HEK293T (cell line): Measurements from ENCODE around the gene DDX19B.
A peak's percentile ranks its signal among the peaks of the same experiment; 100 is the strongest.

Experiments used
- CTCF ChIA-PET: fragments of 350-600 bp; formaldehyde crosslinking; extraction: SDS; loops from one replicate; lab custom pipeline; 2021; ENCODE audit warnings: antibody characterized with exemption, inconsistent platforms; lab: Yijun Ruan, JAX
- POLR2A ChIA-PET: fragments of 350-600 bp; formaldehyde crosslinking; extraction: SDS; loops from one replicate; lab custom pipeline; 2020; ENCODE audit warnings: antibody characterized with exemption, inconsistent platforms; lab: Yijun Ruan, JAX
- DNase-seq: peaks from one replicate; pipeline ENCODE4 v3.0.0; 2012; ENCODE audit warnings: mixed read lengths; ENCODE audit errors: extremely low spot score
- ARNT ChIP-seq: fragments of 450-650 bp; IDR thresholded peaks from 2 replicates; pipeline ENCODE4 v1.6.1; 2017; ENCODE audit warnings: mild to moderate bottlenecking
- BHLHE40 ChIP-seq: fragments of 450-650 bp; IDR thresholded peaks from 2 replicates; pipeline ENCODE4 v1.6.1; 2016; ENCODE audit warnings: mild to moderate bottlenecking, moderate library complexity, borderline replicate concordance
- CTBP1 ChIP-seq: fragments of 450-650 bp; IDR thresholded peaks from 2 replicates; pipeline ENCODE4 v1.6.1; 2016; ENCODE audit warnings: borderline replicate concordance
- ELF4 ChIP-seq: fragments of 450-650 bp; IDR thresholded peaks from 2 replicates; pipeline ENCODE4 v1.6.1; 2017; ENCODE audit warnings: antibody characterized with exemption
- FOXA1 ChIP-seq: fragments of 450-650 bp; IDR thresholded peaks from 2 replicates; pipeline ENCODE4 v1.6.1; 2016; ENCODE audit warnings: mild to moderate bottlenecking
- FOXK2 ChIP-seq: fragments of 450-650 bp; IDR thresholded peaks from 2 replicates; pipeline ENCODE4 v1.6.1; 2016; ENCODE audit warnings: mild to moderate bottlenecking
- FOXM1 ChIP-seq: fragments of 450-650 bp; IDR thresholded peaks from 2 replicates; pipeline ENCODE4 v1.6.1; 2017; ENCODE audit warnings: mild to moderate bottlenecking, borderline replicate concordance
- HDGF ChIP-seq: fragments of 450-650 bp; IDR thresholded peaks from 2 replicates; pipeline ENCODE4 v1.6.1; 2017; ENCODE audit warnings: antibody characterized with exemption, borderline replicate concordance
- L3MBTL2 ChIP-seq: fragments of 450-650 bp; conservative IDR thresholded peaks from 2 replicates; pipeline ENCODE4 v1.6.1; 2016; ENCODE audit warnings: mild to moderate bottlenecking
- LEF1 ChIP-seq: fragments of 450-650 bp; IDR thresholded peaks from 2 replicates; pipeline ENCODE4 v1.6.1; 2017; ENCODE audit warnings: mild to moderate bottlenecking, borderline replicate concordance
- NFRKB ChIP-seq: fragments of 450-650 bp; IDR thresholded peaks from 2 replicates; pipeline ENCODE4 v1.6.1; 2016; ENCODE audit warnings: mild to moderate bottlenecking, moderate library complexity
- SP1 ChIP-seq: fragments of 450-650 bp; IDR thresholded peaks from 2 replicates; pipeline ENCODE4 v1.6.1; 2017
- SUZ12 ChIP-seq: fragments of 450-650 bp; IDR thresholded peaks from 2 replicates; pipeline ENCODE4 v1.6.1; 2016; ENCODE audit warnings: mild to moderate bottlenecking
- TARDBP ChIP-seq: fragments of 450-650 bp; IDR thresholded peaks from 2 replicates; pipeline ENCODE4 v1.6.1; 2016
- ZNF384 ChIP-seq: fragments of 450-650 bp; IDR thresholded peaks from 2 replicates; pipeline ENCODE4 v1.6.1; 2016
- TF ChIP-seq, protein P1 (sequence below): fragments of 450-650 bp; IDR thresholded peaks from 2 replicates; pipeline ENCODE4 v1.6.1; 2016

DDX19B gene

DNA sequence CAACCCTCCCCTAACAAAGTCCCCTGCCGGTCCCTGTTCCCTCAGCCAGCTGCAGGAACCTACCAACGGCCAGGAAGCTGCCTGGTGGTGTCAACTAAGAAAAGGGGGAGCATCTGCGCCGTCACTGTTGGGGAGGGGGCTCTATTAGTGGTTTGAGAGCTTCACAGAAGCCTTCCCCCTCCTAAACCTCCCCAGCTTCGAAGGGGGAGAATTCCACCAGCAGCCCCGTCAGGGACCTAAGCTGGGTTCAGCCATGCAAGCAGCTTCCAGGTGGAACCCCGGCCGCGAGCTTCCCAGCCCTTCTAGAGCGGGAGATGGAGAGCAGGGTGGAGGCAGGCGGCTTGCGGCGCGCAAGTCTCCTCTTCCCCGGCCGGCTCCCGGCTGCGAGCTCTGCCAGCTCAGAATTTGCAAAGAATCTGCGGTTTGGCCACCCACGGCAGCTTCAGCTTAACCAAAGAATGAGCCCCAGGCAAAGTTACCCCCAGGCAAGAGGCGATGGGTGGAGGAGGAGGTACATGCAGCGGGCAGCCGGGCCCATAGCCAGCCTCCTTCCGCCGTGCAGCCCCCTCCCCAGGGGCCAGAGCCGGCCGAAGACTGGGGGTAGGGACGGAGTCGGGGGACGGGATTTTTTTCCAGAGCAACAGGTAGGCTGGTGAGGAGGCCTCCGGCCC, 81.4 kb downstream of the DDX19B start:
- ChIA-PET CTCF (interaction anchor here (0.7 to 1.3 kb wide), 3 partner anchors 16 to 274 kb away, joined by 3 to 4 read pairs (median 4); no protein-coding TSS in a partner anchor), POLR2A (interaction anchor here (1.0 to 2.8 kb wide), 21 partner anchors 14 to 274 kb away, joined by 3 to 29 read pairs (median 7); partner anchors contain the start of genes AARS1, DDX19A, DDX19B and FCSK)
- no peak for DNase-seq
- TF ChIP-seq LEF1 (no peak), ELF4 (no peak), TARDBP (no peak), SUZ12 (no peak), FOXM1 (no peak), L3MBTL2 (no peak), FOXA1 (no peak), BHLHE40 (no peak), CTBP1 (no peak), SP1 (no peak), ARNT (no peak), ZNF384 (no peak), FOXK2 (no peak), HDGF (no peak), NFRKB (no peak)
- TF ChIP-seq, protein P1, sequence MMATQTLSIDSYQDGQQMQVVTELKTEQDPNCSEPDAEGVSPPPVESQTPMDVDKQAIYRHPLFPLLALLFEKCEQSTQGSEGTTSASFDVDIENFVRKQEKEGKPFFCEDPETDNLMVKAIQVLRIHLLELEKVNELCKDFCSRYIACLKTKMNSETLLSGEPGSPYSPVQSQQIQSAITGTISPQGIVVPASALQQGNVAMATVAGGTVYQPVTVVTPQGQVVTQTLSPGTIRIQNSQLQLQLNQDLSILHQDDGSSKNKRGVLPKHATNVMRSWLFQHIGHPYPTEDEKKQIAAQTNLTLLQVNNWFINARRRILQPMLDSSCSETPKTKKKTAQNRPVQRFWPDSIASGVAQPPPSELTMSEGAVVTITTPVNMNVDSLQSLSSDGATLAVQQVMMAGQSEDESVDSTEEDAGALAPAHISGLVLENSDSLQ = no peak

DNA sequence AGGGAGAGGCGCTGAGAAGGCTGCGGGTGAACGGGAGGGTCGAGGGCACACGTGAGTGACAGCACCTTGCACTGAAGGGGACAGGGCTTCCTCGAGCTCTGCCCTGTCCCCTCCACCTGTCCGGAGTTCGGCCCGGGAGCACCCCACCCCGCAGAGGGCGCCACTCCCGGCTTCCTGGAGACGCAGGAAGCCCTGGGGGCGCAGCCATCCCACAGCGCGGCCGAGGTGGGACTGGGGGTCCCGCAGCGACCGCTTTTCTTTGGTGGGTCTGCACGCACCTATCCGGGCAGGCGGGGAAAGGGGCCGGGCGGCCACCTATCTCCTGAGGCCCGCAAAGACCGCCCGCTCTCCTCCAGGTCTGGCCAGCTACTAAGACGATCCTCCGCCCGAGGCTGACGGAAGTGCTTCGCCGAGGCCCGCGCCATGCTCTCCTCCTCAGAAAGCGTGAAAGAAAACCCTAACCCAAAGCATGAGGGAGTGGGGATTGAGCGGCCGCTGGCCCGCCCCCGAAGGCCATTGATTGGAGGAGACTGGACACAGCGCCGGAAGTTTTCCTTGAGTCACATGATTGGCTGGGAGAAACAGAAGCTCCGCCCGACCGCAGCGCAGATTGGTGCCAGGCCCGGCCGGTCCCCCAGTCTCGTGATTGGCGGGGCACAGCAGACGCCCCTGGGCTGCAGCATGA, 82.1 kb downstream of the DDX19B start:
- CTCF ChIA-PET = interaction anchor here (0.6 to 1.3 kb wide), 4 partner anchors 16 to 1184 kb away, joined by 3 to 4 read pairs (median 4); no protein-coding TSS in a partner anchor
- POLR2A ChIA-PET = interaction anchor here (0.6 to 2.8 kb wide), 31 partner anchors 10 to 273 kb away, joined by 3 to 29 read pairs (median 6); partner anchors contain the start of genes AARS1, COG4, DDX19A and DDX19B
- DNase-seq = peak; percentile 94
- TF ChIP-seq LEF1 = no peak
- peak; percentile 98 for TF ChIP-seq L3MBTL2
- no peak for TF ChIP-seq FOXA1
- no peak for TF ChIP-seq FOXK2
- no peak for TF ChIP-seq BHLHE40
- TF ChIP-seq CTBP1 = no peak
- no peak for TF ChIP-seq SP1
- no peak for TF ChIP-seq SUZ12
- no peak for TF ChIP-seq ZNF384
- TF ChIP-seq, protein P1 = peak; percentile 97
- TF ChIP-seq FOXM1 = no peak

DNA sequence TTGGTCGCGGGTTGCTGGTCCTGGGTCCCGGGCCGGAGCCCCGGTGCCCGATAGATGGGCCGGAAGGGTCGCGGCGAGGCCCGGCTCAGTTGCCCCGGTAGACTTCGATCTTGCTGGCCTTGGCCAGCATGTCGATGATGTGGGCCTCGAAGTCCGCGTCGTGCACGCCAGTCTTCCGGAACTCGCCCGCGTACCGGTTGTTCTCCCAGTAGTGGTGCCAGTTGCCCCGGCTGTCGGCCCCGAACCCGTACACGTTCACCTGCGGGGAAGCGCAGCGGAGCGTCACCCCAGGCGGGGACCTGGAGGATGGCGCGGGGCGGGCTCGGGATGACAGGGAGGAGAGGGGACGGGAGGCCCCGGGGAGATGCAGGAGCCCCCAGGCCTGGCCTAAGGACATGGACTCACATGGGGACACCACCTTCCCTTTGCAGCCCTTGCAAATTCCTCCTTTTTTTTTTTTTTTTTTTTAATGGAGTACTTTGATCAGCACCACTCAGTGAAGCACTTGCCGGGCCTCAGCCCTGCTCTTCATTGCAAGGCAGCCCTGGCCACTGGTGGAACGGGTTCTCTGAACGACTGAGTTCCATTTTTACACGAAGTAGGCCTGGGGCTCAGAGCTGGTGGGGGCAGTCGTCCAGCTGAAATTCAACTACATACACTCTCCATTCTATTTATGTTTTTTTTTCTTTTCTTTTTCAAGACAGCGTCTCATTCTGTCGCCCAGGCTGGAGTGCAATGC, 82.8 kb downstream of the DDX19B start:
- no peak for DNase-seq
- TF ChIP-seq ZNF384 (no peak), BHLHE40 (no peak)
- POLR2A ChIA-PET = interaction anchor here (0.6 to 2.8 kb wide), 28 partner anchors 9 to 272 kb away, joined by 3 to 29 read pairs (median 6); partner anchors contain the start of genes COG4, DDX19A, FCSK and SF3B3
- CTCF ChIA-PET = interaction anchor here (0.6 kb wide), 1 partner anchor 1184 kb away, joined by 3 read pairs; no protein-coding TSS in a partner anchor

DNA sequence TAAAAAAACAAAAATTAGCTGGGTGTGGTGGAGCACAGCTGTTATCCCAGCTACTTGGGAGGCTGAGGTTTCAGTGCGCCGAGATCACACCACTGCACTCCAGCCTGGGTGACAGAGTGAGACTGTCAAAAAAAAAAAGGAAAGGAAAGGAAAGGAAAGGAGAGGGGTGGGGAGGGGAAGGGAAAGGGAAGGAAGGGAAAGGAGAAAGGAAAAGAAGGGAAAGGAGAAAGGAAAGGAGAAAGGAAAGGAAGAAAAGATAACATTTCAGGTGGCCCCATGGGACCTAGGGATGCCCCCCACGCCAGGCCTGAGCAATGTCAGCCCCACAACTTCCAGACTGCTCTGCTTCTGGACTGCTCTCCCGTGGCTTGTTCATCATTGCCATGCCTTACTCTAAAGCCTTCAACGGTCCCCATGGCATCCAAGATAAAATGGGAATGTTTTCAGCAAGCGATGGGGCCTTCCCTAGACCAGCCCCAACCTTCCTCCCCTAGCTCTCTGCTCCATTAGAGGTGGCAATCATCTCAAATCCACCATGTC, 84.5 kb downstream of the DDX19B start:
- no peak for DNase-seq
- ChIA-PET CTCF (no interaction called here), POLR2A (interaction anchor here (1.0 kb wide), 1 partner anchor 9 kb away, joined by 3 read pairs; no protein-coding TSS in a partner anchor)
- TF ChIP-seq SUZ12 (no peak), NFRKB (no peak), ELF4 (no peak)
